NOMO-1 treated with DMSO at 0.1 percent for 48 hours (cell line): Measurements from ENCODE around the gene TRPC4.

Source experiments
- DNase-seq: peaks from one replicate; lab custom pipeline; 2025; ENCODE audit not compliant: unreplicated experiment; lab: John Stamatoyannopoulos, UW

The TRPC4 gene

DNA sequence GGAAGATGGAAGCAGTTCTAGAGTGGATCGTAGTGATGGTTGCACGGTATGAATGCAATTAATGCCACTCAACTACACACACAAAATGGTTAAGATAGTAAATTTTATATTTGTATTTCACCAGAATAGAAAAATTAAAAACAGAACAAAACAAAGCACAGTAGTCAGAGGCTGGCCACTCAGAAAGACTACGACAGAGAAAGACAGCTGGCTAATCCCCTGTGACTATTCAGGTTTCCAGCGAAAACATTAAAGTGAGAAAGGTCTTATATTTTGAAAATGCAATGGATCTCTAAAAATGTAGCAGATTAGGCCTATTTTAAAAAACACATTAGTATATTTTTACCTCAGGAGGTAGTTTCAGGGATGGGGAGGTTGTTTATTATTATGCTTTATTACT is 139.7 kb downstream of the TRPC4 start:
- DNase-seq: no peak

DNA sequence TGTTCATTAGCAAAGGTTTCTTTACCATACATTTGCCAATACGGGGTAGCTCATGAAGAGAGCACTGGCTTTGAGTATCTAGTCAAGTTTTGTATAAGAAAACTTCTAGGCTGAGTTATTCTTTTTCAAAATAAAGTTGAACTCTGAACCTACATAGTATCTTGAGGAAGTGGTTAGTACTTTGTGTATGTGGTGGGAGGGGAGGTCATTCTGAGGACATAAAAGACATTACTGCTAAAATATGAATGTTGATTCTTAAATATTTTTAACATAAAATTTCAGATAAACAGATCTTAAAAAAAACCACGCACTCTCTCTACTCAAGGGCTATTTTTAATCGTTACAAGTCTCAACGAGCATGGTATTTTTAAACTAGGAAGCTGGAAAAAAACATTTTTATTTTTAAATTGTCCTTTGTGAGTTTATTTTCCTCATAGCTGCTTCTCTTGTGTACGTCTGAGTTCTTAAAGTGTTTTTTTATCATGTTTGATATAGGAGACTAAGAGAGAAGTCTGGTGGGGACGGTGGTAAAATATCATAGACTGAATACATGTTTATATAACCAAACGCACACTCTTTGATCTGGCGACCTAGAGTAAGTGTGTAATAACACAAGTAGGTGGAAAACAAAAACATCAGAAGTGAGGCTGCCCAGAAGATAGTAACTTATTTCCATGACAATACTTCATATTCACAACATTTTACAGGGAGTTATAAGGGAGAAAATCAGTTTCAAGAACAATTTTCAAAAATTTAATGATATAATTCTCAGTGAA is 153.0 kb downstream of the TRPC4 start:
- DNase-seq: no peak

DNA sequence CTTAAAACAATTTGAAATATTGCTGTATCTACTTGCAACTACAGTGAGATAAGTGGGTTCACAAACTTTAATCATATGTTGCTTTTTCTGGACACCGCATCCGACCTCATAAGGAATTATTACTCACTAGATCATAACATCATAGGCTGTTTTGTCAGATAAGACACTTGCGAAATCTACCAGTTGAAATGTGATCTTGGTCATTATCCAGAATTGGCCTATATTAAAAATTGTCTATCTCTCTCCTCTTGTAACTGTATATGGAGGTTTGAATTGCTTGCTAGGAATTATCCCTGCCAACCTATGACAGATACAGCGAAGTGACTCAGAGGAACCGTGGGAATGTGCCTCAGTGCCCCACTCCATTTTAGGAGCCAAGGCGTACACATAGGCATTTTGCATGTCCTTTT is 154.0 kb downstream of the TRPC4 start:
- no peak for DNase-seq

DNA sequence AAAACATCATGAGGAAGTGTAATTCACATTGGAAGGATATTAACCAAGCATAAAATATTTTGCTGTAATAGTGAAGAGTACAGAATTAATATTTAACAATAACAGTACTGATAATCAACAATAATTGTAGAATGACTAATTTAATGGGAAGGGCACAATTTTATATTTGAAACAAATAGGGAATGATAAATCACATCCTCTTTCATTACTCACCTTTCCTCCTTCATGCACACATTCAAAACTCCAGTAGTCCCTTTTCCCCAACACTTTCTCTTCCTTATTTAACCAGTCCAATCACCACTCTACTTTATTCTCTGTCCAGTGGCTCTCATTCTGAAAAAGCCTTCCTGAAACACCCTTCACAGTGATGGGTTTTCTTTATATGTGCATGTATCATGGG is 160.3 kb downstream of the TRPC4 start:
- DNase-seq: no peak

DNA sequence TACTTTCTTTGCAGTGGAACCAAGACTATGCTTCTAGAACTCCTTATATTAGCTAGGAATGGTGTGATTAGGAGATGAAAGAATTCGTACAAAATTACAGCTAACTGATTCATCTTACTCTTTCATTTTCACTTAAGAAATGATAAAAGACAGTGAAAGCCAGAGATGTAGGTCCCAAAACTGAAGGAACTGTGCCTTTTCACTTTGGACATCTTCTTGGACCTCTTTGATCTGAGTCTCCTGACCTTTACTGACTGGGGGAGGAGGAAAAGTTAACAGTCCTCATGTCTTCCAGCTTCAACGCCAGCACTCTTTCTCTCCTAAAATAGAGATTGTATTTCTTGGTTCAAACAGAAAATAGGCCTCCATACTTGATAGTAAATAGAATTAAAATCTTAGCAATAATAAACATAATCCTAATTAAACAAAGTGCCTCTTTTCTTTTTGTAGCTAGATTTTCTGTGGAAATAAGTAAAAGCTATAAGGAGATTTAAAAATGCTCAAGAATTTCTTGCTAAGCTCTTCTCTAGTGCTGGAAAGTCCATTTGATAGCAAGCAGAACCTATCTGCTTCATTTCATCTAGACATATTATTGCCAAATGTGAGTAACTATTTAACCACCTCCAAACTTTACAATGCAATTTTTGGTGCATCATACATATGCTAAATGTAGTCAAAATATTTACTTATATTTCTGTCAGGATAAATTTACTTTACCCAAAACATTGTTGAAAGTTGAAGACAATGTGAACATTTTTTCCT is 161.7 kb downstream of the TRPC4 start:
- no peak for DNase-seq

DNA sequence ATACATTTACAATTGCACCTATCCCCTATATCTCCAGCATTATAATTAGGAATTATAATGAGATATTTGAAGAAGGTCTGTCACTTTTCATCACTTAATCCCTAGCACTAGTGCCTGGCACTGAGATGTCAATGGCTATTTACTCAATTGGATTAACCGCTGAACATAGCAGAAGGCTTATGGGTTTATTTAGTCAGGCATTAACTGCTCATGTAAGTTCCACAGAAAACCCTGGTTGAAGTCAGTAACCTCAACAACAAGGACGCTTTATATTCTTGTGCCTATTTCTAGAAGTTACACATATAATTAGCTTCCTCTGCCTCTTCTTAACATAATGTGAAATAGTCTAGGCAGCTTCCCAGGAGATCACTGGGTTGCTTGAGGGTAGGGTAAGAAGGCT is 163.5 kb downstream of the TRPC4 start:
- DNase-seq: no peak

DNA sequence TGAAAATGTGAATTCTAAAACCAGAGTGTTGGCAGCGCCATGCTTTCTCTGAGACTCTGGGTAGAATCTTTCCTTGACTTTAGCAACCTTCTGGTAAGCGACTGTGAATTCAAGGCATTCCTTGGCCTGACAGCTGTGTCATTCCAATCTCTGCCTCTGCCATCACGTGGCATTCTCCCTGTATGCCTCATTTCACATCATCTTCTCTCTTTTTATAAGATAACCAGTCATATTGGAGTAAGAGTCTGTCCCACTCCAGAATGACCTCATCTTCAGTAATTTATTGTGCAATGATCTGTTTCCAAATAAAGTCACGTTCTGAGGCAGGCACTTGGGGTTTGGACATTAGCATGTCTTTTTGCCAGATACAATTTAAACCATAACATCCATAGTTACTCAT is 167.6 kb downstream of the TRPC4 start:
- DNase-seq: no peak

DNA sequence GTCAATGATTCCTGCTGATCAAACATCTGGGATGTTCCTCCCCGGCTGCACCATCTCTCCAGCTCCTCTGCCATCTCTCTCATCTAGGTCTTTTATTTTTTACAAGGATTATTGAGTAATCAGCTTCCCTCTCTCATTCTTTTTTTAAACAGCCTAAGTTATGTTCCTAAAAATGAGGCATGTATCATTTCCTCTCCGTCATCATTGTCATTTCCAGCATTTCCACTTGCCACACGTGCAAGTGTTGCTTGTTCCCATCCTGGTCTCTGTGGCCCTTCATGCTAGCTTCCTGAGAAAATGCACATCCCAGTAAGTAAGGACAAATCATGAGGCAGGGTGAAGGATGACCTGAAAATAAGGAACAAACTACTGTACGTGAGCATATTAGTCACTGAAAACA is 168.3 kb downstream of the TRPC4 start:
- peak; percentile 7 for DNase-seq

DNA sequence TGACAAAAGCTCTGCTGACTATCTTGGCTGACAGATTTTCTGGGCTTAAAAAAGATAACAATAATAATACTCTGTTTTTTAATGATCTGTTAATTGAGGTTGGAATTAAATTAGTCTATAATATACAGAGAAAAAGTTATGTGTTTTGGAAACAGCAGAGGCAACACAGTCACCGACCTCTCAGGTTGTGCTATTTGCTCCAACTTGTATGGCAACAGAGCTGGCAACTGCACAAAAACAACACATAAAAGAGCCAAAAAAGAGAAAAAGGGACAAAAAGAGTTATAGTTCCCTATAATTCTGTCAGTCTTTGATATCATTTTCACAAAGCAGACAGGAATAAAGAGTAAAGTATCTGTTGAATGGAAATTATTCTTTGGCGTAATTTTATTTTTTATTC is 168.7 kb downstream of the TRPC4 start:
- no peak for DNase-seq

DNA sequence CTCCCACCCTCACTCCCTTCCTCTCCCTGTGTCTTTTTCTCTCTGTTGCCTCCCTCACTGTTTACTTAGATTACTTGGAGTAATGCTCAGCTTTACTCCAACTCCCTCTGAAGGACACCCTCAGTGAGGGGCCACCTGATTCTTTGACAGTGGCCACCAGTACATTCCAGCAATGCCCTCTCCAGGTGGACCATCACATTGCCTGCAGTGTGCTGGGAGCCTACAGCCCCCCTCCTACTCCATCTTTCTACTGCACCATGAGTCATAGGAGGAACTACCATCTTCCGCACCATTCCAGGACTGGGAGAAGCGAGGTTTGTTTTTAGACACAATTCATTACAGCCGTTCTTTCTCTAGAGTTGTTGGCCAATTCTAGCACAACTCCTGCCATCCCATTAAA is 174.4 kb downstream of the TRPC4 start:
- DNase-seq: no peak

DNA sequence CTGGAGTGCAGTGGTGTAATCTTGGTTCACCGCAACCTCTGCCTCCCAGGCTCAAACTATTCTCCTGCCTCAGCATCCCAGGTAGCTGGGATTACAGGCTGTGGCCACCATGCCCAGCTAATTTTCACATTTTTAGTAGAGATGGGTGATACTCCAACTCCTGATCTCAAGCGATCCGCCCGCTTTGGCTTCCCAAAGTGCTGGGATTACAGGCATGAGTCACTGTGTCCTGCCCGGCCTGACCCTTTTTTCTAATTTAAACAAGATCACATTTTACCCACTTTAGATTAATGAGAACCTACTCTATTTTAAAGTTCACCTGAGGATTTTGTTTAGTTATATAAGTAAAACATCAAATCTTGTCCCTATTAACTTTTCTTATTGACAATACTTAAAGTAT is 179.2 kb downstream of the TRPC4 start:
- no peak for DNase-seq

DNA sequence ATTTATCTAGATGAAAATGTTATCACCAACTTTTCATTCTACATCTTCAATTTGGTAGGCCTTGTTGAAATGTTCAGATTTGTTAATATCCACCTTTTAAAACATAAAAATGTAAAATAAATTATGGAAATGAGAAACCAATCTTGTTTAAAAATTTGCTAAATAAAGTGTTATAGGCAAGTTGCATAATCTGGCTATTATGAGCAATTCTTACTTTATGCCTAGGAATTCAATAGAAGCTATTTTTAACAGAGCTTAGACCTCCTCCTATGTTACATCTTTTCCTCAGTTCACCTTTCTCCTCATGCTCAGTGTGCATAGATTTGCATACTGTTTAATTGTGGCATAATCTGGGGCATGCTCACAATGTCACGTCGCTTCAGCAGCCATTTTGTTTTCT is 183.1 kb downstream of the TRPC4 start:
- DNase-seq: no peak

DNA sequence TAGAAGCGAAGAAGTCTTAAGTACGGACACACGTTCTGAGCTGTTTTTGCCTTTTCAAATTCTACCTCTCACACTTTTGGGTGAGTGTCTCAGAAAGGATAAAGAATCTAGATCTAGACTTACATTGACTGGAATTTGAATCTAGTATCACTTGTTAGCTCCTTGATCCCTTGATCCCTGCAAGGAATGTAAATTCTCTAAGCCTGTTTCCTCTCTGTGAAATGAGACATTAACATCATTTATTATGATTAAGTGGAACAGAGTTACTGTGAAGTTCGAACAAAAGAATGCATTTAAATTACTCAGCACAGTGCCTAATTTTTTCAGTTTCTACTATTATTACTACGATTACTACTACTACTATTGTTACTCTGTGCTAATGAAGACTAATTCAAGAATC is 184.4 kb downstream of the TRPC4 start:
- no peak for DNase-seq

DNA sequence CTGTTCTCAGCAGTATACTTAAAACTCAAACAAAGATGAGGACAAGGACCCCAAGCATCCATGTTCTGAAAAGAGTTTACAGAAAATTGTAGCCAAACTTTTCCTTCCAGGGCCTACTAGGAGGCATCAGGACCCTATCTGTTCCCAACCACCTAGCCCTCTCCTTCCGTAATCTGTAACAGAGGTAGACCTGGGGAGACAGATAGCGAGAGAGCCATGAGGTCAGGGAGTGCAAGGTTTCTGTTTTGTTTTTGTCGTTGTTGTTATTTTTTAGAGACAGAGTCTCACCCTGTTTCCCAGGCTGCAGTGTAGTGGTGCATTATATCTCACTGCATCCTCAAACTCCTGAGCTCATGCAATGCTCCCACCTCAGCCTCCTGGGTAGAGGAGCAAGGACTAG is 187.1 kb downstream of the TRPC4 start:
- DNase-seq: no peak

DNA sequence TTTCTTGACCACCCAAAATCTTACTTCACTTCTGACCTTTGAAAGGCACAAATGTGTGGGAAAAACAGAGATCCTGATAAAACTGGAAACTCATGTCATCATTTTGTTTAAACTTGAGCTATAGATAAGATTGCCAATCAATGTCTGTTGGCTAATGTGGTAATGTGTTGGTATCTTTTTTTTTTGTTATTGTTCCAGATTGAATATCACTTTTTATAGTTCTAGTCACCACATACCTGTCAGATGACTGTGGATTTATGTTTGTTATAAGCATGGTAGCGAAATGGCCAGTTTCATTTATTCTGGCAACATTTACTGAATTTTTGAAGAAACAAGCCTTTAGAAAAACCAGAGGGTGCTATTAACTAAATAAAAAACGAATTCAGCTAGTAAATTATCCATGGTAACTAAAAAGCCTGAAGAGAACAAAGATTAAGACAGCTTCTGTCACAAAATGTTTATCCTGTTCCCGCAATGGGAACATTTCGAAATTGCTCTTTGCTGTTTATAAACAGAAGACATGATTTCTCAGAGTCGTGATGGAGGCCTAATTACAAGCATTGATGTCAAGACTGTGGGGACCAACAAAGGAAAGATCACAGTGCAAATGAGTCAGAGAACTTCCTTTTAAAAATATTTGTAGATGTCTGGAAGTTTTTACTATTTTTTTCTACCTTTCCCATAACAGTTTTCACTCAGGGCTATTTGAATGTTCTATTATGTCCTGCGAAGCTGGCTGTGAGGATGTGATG is 188.1 kb downstream of the TRPC4 start:
- no peak for DNase-seq

DNA sequence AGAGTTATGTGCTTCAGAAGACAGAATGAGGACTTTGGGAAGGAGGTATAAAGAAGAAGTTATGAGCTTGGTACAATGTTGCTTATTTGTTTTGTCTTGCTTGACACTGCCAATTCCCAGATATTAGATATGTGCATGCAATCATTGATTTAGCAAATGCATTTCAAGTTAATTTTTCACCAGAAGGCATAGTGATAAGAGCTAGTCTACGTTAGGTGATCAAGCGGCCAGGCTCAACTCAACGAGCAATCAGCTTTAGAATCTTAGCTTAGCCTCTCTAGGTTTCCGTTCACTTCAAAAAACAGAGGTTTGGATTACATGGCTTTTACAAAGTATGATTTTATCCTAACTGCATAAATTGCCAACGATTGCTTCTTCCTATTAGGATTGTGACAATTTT is 189.4 kb downstream of the TRPC4 start:
- no peak for DNase-seq

DNA sequence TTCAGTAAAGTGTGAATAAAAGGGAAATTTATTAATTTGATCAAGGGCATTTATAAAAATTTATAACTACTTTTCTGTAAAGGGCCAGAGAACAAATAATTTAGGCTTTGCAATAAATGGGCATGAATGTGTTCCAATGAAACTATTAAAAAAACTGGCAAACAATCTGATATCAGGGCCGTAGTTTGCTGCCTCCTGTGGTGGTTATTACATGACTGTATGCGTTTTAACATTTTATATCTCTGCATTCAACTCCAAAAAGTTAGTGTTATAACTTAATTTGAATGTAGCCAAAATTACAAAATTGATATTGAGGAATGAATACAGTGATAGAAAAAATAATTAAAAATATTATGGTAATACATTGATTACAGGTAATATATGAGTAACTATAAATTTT is 190.5 kb downstream of the TRPC4 start:
- DNase-seq: no peak

DNA sequence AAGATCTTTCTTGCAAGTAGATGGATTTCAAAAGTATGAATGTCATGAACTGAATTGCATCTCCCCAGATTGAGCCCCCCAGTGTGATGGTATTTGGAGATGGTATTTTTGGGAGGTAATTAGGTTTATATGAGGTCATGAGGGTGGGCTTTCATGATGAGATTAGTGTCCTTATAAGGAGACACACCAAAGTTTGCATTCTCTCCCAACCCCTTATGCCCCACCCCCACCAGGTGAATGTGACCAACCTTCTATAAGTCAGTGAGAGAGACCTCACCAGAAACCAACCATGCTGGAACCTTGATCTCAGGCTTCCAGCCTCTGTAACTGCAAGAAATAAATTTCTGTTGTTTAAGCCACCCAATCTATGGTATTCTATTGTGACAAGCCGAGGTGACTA is 199.7 kb downstream of the TRPC4 start:
- no peak for DNase-seq

DNA sequence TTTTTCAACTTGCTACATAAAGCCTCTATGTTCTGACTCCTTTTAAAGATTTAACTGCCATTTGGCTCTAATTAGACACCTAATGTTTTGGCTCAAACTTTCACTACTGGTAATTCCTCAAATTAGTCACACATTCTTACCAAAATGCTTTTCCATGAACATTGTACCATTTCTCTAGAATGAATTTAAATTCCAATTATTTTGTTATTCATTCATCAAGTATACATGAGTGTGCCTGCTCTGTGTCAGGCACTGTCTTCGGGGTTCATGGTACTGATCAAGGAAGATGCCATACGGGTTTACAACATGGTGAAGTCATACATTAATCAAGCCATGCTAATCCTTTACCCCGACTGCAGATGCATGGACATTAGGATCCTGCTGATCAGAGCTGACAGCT is 201.9 kb downstream of the TRPC4 start:
- DNase-seq: no peak

DNA sequence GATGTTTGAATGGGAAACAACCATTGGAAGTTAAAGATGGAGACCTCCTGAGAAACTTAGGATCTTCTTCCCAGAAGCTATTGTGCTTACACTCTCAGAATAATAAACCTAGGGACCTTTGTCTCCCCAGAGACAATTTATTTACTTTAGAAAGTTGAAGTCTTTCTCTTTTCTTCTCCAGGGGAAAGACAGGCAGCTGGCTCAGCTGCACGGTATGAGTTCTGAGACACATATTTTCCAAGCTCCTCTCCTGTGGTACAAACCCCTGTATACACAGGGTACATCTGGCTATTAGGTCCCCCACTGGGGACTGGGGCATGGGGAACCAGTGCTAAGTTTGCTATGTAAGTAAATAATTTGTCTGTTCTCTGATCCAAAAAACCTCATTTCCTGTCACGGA is 203.5 kb downstream of the TRPC4 start:
- DNase-seq: no peak

DNA sequence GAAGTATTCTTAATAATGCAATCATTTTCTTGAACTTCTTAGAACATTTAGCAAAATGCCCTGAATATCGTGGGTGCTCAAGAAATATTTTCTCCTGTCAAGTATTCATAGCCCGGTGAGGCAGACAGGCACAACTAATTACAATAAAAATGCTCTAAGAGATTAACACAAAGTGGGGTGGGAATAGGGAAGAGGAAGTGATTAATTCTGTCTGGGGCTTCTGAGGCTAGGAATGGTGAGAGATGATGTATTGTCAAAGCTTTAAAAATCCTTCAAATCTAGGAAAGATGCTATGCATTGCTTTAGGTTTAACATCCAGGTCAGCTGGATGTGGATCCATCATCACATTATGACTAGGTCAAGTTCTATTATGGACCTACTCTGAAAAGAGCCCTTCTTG is 204.2 kb downstream of the TRPC4 start:
- DNase-seq: no peak

DNA sequence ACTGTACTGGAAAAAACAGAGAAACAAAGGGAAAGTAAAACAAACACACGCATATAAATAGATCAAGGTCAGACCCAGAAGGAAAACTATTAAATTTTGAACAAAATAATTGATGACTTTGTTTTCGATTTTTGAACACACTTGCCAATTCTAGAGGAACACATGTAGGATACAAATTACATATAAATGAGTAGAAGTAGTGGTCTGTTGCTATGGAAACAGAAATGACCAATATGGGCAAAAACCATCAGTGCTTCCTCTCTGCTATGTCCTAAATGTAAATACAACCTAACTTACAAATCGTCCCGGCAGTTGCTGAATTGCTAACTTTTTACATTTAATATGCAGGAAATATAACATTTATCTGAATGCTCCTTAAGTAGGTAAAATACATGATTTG is 205.8 kb downstream of the TRPC4 start:
- no peak for DNase-seq
